GM21786 (cell line): Measurements from ENCODE around the gene ATXN7L3.
A peak's percentile ranks its signal among the peaks of the same experiment; 100 is the strongest.
"Not testable (repeated sequence)": the region's sequence is repeated elsewhere in the genome, so short reads cannot be mapped to it uniquely, and the experiment has no call there.

Experiments
- ATAC-seq: cut with Tn5 transposase; IDR thresholded peaks from one replicate; pipeline ENCODE4 v1.9.1; 2021; ENCODE audit not compliant: unreplicated experiment

The ATXN7L3 gene

GRCh38 chr17:44199553-44200477 is at the start of gene ATXN7L3:
Gene ATXN7L3 (minus strand): TSS chr17:44199884. CDS start chr17:44198070, 1,814 bp downstream.
- ATAC-seq, result peak; percentile 52

GRCh38 chr17:44247876-44248736 is 48.4 kb upstream of the ATXN7L3 start:
- ATAC-seq, result no peak

GRCh38 chr17:44247440-44247841 is 47.8 kb upstream of the ATXN7L3 start:
- ATAC-seq, result no peak

GRCh38 chr17:44241106-44241624 is 41.5 kb upstream of the ATXN7L3 start:
- no peak for ATAC-seq

GRCh38 chr17:44237886-44238285 is 38.2 kb upstream of the ATXN7L3 start:
- not testable (repeated sequence) for ATAC-seq

- ATAC-seq, result no peak
These were observed 36.8 kb upstream of the ATXN7L3 start for GRCh38 chr17:44236444-44236991.

GRCh38 chr17:44235583-44235936 is 35.9 kb upstream of the ATXN7L3 start:
- no peak for ATAC-seq

GRCh38 chr17:44233582-44233981 is 33.9 kb upstream of the ATXN7L3 start:
- ATAC-seq, result no peak

GRCh38 chr17:44232061-44232460 is 32.4 kb upstream of the ATXN7L3 start:
- ATAC-seq, result no peak

GRCh38 chr17:44230140-44230539 is 30.5 kb upstream of the ATXN7L3 start:
- ATAC-seq, result no peak

GRCh38 chr17:44229090-44229489 is 29.4 kb upstream of the ATXN7L3 start:
- no peak for ATAC-seq

GRCh38 chr17:44223541-44224071 is 23.9 kb upstream of the ATXN7L3 start:
- no peak for ATAC-seq

- no peak for ATAC-seq
These were observed 22.6 kb upstream of the ATXN7L3 start for GRCh38 chr17:44222112-44222869.

- ATAC-seq, result no peak
These were observed 22.1 kb upstream of the ATXN7L3 start for GRCh38 chr17:44221862-44222111.

GRCh38 chr17:44221084-44221861 is 21.6 kb upstream of the ATXN7L3 start:
- no peak for ATAC-seq

GRCh38 chr17:44220213-44221083 is 20.8 kb upstream of the ATXN7L3 start:
- ATAC-seq, result no peak

GRCh38 chr17:44219616-44220212 is 20.0 kb upstream of the ATXN7L3 start, which contains the start of gene UBTF:
Gene UBTF (minus strand): TSS chr17:44219675. CDS start chr17:44218229, 1,446 bp downstream.
- ATAC-seq, result no peak

- ATAC-seq, result peak; percentile 15
These were observed 19.5 kb upstream of the ATXN7L3 start for GRCh38 chr17:44219108-44219615.
